Thyroid gland (tissue), 4 donors: ENCODE data around the gene LSM14A.

ENCODE experiments used
- POLR2A ChIP-seq, 2 donors: fragments of 450-650 bp; IDR thresholded peaks; one replicate each; pipeline ENCODE4 v1.6.1; 2017; ENCODE audit warnings: antibody characterized with exemption in 2 of 2, mild to moderate bottlenecking in 2 of 2, moderate library complexity in 1 of 2
- TF ChIP-seq, protein P1 (sequence below), 6 experiments: fragments of 200-600 bp in 3 of 6; fragments of 450-650 bp in 3 of 6; sonication (generic) in 3 of 6; IDR thresholded peaks; one replicate each; pipeline ENCODE4 v1.5.1; 2016 to 2019; ENCODE audit warnings: antibody characterized with exemption in 6 of 6, mild to moderate bottlenecking in 2 of 6, inconsistent platforms in 1 of 6, moderate library complexity in 1 of 6

DNA sequence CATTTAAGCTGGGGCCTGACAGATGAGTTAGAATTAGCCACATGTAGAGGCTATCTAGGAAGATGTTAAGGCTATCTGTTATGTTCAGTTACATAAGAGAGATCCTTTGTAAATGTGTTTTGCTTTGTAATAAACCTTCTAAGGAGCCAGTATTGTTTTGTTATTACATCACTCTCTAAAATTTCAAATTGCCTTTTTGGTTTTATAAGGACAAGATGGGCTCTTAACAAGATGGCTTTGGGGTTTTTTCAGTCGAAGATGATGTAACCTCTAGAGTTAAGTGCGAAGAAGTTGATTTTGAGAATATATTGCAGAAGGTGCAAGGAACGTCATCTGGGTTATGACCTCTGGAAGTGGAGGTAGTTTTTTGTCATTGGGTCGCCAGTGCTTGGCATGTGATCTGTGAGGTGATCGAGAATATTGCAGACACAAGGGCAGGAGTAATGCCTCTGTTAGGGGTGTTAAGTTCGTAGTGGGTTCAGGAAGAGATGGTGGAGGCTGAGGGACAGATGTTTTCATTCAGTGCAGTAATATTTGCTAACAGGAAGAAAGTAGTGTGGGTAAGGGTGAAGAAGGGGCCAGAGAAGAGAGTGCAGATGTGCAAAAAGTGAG is 12.7 kb downstream of the LSM14A start:
- no peak for TF ChIP-seq POLR2A (IDR thresholded peaks at IDR 0.05)
- TF ChIP-seq, protein P1, sequence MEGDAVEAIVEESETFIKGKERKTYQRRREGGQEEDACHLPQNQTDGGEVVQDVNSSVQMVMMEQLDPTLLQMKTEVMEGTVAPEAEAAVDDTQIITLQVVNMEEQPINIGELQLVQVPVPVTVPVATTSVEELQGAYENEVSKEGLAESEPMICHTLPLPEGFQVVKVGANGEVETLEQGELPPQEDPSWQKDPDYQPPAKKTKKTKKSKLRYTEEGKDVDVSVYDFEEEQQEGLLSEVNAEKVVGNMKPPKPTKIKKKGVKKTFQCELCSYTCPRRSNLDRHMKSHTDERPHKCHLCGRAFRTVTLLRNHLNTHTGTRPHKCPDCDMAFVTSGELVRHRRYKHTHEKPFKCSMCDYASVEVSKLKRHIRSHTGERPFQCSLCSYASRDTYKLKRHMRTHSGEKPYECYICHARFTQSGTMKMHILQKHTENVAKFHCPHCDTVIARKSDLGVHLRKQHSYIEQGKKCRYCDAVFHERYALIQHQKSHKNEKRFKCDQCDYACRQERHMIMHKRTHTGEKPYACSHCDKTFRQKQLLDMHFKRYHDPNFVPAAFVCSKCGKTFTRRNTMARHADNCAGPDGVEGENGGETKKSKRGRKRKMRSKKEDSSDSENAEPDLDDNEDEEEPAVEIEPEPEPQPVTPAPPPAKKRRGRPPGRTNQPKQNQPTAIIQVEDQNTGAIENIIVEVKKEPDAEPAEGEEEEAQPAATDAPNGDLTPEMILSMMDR (IDR thresholded peaks at IDR 0.05) = no peak
